ENCODE results near the gene RIPK3.

RIPK3 gene

DNA sequence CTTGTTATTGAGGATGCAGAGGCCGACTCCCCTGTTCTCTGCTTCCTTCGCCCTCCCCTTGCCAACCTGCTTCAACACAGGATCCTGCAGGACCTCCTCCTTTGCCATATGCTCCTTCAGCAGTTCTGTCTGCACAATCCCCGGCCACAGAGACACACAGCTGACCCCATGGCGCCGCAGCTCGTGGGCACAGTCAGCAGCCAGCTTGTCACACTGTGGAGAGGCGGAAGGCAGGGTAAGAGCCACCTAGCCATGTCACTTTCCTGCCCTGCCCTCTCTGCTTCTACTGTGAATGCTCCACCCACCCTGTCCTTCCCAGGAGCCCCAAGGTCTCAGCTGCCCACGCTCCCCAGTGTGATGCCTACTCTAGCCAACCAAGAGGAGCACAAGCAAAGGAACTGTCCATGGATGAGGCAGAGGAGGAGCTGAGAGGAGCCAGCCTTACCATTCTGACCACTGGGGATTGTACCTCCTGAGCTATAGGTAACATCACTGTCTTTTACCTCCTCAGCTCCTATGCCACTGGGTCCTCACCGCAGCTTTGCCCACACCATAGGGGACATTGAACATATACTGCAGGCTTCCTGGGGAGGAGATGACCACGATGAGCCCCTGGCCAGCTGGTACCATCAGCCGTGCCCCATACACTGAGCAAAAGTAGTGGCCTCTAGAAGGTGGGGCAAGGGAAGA, 47.5 kb downstream of the RIPK3 start:
- H3K27ac ChIP-seq (ENCODE audit: low read length) = no peak overlapping the region
- no peak for ATAC-seq (ENCODE audit: insufficient read depth, low read depth)
- H3K79me2 ChIP-seq (ENCODE audit: insufficient read depth, low read length) = no peaks in the 10 kb centered on the region
- H3K4me1 ChIP-seq (ENCODE audit: insufficient read depth, low read length) = peaks cover 9% of the 10 kb centered on the region; the same call in 1 of the 2 replicates
- TF ChIP-seq, protein P1, sequence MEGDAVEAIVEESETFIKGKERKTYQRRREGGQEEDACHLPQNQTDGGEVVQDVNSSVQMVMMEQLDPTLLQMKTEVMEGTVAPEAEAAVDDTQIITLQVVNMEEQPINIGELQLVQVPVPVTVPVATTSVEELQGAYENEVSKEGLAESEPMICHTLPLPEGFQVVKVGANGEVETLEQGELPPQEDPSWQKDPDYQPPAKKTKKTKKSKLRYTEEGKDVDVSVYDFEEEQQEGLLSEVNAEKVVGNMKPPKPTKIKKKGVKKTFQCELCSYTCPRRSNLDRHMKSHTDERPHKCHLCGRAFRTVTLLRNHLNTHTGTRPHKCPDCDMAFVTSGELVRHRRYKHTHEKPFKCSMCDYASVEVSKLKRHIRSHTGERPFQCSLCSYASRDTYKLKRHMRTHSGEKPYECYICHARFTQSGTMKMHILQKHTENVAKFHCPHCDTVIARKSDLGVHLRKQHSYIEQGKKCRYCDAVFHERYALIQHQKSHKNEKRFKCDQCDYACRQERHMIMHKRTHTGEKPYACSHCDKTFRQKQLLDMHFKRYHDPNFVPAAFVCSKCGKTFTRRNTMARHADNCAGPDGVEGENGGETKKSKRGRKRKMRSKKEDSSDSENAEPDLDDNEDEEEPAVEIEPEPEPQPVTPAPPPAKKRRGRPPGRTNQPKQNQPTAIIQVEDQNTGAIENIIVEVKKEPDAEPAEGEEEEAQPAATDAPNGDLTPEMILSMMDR (IDR thresholded peaks at IDR 0.05; ENCODE audit: borderline replicate concordance, extremely low read depth, low read length, poor library complexity, severe bottlenecking) = no peak
- no peak for TF ChIP-seq EZH2 (IDR thresholded peaks at IDR 0.05; ENCODE audit: borderline replicate concordance, low read depth, low read length, severe bottlenecking)
- H3K9me3 ChIP-seq (ENCODE audit: insufficient read depth, low read length, severe bottlenecking) = no peaks in the 10 kb centered on the region
- no peak overlapping the region for H2AFZ ChIP-seq (ENCODE audit: low read depth, low read length)
- peaks cover 40% of the 10 kb centered on the region for H3K36me3 ChIP-seq (ENCODE audit: insufficient read depth, low read length)
- no peak overlapping the region for H3K4me3 ChIP-seq (ENCODE audit: low read depth in 1 of 2, low read length in 2 of 2)
- no peaks in the 10 kb centered on the region for H3K27me3 ChIP-seq (ENCODE audit: insufficient read depth, low read length, poor library complexity)
- DNase-seq = no peak
- no peak overlapping the region for H3K4me2 ChIP-seq (ENCODE audit: insufficient read depth, low read length)
- no peaks in the 10 kb centered on the region for H4K20me1 ChIP-seq (ENCODE audit: insufficient read depth, low read length)
- H3K9ac ChIP-seq (ENCODE audit: low read depth, low read length) = no peak overlapping the region

DNA sequence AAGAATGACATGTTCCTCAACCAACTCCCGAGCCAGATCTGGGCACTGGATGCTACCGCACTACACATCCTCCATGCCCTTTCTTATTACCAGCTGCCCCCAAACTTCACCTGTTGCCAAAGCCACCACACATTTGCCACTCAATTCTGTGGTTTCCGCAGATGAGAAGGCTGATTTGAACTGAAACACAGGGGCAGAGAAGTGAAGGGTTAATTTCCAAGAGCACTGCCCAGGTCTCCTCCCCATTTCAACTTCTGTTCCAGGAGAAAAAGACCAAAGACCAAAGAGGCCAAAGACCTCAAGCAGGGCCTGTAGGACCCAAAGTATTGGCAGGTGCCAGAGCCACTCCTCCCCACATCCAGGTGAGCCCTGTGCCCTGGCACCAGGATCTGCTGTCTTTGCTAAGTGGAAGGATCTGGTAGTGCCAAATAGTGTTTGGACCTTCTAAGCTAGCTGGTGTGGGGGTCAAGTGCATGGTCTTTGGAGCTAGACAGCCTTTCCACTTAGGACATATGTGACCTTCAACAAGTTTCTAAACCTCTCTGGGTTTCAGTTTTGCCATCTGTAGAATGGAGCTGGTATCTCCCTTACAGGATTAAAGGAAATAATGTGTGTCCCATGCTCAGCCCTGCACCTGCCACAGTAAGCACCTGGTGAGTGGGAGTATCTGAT, 48.2 kb downstream of the RIPK3 start:
- Histone ChIP-seq H3K27ac (ENCODE audit: low read length) (no peak overlapping the region), H3K79me2 (ENCODE audit: insufficient read depth, low read length) (no peaks in the 10 kb centered on the region), H3K36me3 (ENCODE audit: insufficient read depth, low read length) (peaks cover 40% of the 10 kb centered on the region), H3K27me3 (ENCODE audit: insufficient read depth, low read length, poor library complexity) (no peaks in the 10 kb centered on the region), H3K4me2 (ENCODE audit: insufficient read depth, low read length) (no peak overlapping the region), H3K9ac (ENCODE audit: low read depth, low read length) (no peak overlapping the region), H3K4me3 (ENCODE audit: low read depth in 1 of 2, low read length in 2 of 2) (no peak overlapping the region), H4K20me1 (ENCODE audit: insufficient read depth, low read length) (no peaks in the 10 kb centered on the region), H3K4me1 (ENCODE audit: insufficient read depth, low read length) (peaks cover 2% of the 10 kb centered on the region; the same call in 1 of the 2 replicates), H3K9me3 (ENCODE audit: insufficient read depth, low read length, severe bottlenecking) (no peaks in the 10 kb centered on the region), H2AFZ (ENCODE audit: low read depth, low read length) (no peak overlapping the region)
- no peak for ATAC-seq (ENCODE audit: insufficient read depth, low read depth)
- DNase-seq = no peak
- no peak for TF ChIP-seq EZH2 (IDR thresholded peaks at IDR 0.05; ENCODE audit: borderline replicate concordance, low read depth, low read length, severe bottlenecking)
- TF ChIP-seq, protein P1 (IDR thresholded peaks at IDR 0.05; ENCODE audit: borderline replicate concordance, extremely low read depth, low read length, poor library complexity, severe bottlenecking) = no peak

DNA sequence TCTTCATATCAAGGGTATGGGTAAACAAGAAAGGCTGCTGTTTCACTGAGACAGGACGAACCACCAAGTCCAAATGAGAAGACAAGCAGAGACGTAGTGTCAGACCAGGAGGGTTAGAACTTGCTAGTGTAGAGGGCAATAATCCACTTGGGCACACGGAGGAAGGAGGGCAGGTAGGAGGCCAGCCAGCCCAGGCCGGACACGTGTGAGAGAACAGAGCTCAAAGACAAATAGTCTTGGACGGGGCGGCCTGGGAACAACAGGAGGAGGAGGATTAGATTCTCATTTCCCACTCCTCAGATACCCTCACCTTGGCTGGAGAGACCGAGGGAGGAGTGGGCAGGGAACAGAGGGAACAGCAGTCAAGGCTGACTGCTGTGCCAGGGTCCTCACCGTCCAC, 49.0 kb downstream of the RIPK3 start:
- Histone ChIP-seq H2AFZ (ENCODE audit: low read depth, low read length) (no peak overlapping the region), H3K9me3 (ENCODE audit: insufficient read depth, low read length, severe bottlenecking) (no peaks in the 10 kb centered on the region), H3K36me3 (ENCODE audit: insufficient read depth, low read length) (peaks cover 32% of the 10 kb centered on the region), H3K4me3 (ENCODE audit: low read depth in 1 of 2, low read length in 2 of 2) (no peak overlapping the region), H3K27me3 (ENCODE audit: insufficient read depth, low read length, poor library complexity) (no peaks in the 10 kb centered on the region), H3K27ac (ENCODE audit: low read length) (no peak overlapping the region), H3K79me2 (ENCODE audit: insufficient read depth, low read length) (no peaks in the 10 kb centered on the region), H4K20me1 (ENCODE audit: insufficient read depth, low read length) (no peaks in the 10 kb centered on the region), H3K4me2 (ENCODE audit: insufficient read depth, low read length) (no peak overlapping the region), H3K9ac (ENCODE audit: low read depth, low read length) (no peak overlapping the region), H3K4me1 (ENCODE audit: insufficient read depth, low read length) (no peaks in the 10 kb centered on the region)
- ATAC-seq (ENCODE audit: insufficient read depth, low read depth) (no peak), DNase-seq (no peak)
- TF ChIP-seq EZH2 (IDR thresholded peaks at IDR 0.05; ENCODE audit: borderline replicate concordance, low read depth, low read length, severe bottlenecking) = no peak
- TF ChIP-seq, protein P1 (IDR thresholded peaks at IDR 0.05; ENCODE audit: borderline replicate concordance, extremely low read depth, low read length, poor library complexity, severe bottlenecking) = no peak

Data from DND-41 (cell line).